ENCODE results near the gene DSTYK.
"Not testable (repeated sequence)": the region's sequence is repeated elsewhere in the genome, so short reads cannot be mapped to it uniquely, and the experiment has no call there.

The DSTYK gene

GRCh38 chr1:205180331-205180730, 31.2 kb downstream of the DSTYK start:
- in situ Hi-C loops (cut with MboI; ENCODE audit: low sequenced_read_pairs): not testable (repeated sequence)

DNA sequence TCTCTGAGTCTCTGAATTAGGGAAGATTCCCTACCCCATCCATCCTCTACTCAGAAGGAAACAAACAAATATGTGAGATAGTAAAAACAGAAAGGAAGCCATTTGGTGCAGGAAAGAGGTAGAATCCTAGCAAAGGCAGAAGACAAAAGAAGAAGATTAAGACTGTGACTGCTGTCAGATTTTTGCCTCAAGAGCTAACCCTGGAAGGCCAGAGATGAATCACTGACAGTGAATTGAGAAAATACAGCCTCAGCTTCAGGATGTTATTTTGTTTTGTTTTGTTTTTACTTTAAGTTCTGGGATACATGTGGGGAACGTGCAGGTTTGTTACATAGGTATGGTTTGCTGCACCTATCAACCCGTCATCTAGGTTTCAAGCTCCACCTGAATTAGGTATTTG, 31.7 kb downstream of the DSTYK start:
- in situ Hi-C loops (cut with MboI; ENCODE audit: low sequenced_read_pairs): no loop called here

DNA sequence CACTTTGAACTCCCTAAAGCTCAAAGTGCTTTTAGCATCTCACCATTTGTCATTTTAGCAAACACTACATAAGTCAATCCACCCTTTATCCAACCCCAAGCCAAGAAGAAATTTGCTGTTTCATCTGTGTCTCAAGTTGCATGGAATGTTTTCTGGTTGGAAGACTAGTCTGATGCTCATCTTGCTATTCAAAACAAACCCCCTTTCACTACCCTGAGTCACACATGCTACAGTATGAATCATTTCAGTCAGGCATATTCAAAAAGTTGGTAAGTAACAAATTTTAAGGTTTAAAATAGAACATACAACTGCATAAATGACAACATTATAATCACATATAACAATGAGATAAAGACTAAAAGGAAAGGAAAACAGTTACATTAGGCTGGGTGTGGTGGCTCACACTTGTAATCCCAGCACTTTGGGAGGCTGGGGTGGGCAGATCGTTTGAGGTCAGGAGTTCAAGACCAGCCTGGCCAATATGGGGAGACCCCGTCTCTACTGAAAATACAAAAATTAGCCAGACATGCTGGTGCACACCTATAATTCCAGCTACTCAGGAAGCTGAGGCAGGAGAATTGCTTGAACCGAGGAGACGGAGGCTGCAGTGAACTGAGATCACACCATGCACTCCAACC, 38.7 kb downstream of the DSTYK start:
- in situ Hi-C loops (cut with MboI; ENCODE audit: low sequenced_read_pairs): no loop called here

DNA sequence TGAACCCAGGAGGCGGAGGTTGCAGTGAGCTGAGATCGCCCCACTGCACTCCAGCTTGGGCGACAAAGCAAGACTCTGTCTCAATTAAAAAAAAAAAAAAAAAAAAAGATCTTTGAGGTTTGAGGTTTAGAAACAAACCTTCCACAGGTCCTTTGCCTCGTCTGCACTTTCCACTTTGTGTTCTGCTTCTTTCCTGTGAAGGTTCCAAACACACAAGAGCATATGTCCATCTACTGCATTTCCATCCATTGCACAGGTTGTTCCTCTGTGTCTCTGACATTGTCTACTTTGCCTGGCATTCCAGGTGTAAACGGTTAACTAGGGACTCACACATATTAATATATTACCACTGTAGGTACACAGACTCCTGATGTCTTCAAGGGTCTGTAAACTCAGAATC, 40.1 kb downstream of the DSTYK start:
- in situ Hi-C loops (cut with MboI; ENCODE audit: low sequenced_read_pairs): no loop called here

GRCh38 chr1:205170532-205171269, 40.8 kb downstream of the DSTYK start:
- in situ Hi-C loops (cut with MboI; ENCODE audit: low sequenced_read_pairs): no loop called here

DNA sequence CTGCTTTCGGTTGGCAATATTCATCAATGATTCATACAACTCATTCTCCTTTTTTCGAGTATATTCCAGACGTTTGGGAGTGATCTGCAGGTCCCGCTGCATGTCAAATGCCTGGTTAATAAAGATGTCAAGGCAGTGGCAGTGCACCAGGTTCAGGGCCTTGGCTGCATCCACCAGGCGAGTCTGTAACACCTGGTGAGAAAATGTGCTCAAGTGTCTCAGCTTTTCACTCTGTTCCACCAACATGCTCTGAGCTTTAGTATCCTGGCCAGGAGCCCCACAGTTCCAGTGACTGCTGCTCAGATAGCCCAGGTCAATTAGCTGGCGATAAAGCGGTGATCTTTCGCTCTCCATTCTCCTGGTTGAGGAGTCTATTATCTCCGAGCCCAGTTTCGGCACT, 42.3 kb downstream of the DSTYK start:
- in situ Hi-C loops (cut with MboI; ENCODE audit: low sequenced_read_pairs): no loop called here

DNA sequence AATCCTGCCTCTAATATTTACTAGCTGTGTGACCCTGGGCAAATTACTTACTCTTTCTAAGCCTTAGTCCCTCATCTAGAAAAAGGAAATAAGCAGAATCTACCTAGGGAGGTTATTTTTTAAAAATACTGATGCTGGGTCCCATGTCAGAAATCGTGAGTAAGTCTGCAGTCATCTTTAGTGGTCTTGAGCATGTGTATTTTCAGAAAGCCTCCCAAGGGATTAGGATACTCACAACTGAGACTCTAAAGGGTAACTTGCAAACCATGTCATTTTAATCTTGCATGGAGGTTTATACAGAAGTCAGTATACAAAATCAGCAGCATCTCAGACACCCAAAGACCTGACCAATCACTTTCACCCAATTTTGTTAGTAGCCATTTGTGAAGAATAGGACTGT, 43.2 kb downstream of the DSTYK start:
- in situ Hi-C loops (cut with MboI; ENCODE audit: low sequenced_read_pairs): no loop called here

DNA sequence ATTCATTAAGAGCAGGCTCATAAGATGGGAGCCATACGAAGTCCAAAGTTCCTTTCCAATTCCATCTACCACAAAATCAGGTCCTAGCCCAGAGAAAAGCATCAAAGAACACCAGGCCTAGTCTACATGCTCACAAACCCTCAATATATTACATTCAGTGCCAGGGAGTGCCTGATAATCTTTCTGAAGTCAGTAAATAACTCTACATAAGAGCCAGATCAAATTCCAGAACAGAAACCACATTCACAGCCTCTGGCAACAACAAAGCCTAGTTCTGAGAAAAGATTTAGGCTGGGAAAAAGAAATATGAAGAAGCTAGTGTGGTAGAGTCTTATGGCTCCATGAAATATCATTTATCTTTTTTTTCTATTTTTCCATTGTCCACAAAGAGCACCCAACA, 49.2 kb downstream of the DSTYK start:
- in situ Hi-C loops (cut with MboI; ENCODE audit: low sequenced_read_pairs): no loop called here

DNA sequence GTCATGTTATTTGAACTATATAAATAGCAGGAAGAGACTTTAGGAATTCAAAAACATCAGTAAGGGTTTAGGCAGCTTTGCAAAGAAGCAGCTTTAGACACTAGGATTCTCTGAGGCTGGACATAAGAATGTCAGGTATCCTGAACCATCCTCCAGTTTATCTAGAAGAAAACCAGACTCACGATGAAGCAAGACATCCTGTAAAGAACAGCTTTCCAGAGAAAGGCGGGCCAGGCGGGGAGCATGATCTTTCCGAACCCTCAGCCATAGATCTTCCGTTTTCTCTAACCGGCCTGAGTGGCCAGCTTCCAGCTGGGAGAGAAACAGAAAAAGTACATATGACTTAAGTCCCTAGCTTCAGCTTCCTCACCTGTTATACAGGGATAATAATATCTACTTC, 50.4 kb downstream of the DSTYK start:
- in situ Hi-C loops (cut with MboI; ENCODE audit: low sequenced_read_pairs): no loop called here

DNA sequence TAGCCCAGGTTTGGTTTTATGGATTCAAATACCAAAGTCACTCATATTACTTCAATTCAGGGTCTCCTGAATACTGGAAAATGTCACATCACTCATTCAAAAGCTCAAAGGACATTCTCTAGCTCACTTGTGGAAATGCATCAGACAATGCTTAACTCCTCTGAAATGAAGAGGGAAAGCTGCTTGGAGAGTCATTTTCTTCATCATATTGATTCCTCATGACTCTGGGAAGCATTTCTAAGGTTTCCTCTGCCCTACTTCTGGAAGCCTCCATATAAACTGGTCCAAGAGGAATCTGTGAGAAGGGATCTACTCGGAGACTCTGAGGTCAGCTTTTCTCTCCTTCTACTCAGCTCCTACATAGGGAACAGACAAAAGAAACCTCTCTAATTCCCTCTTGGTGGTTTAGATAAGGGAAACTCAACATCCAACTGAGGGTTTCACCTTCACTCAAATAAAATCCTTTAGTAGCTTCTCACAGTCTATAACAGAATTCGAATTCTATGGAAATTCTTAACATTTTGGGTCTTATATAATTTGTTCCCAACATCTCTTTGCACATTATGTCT, 53.4 kb downstream of the DSTYK start:
- in situ Hi-C loops (cut with MboI; ENCODE audit: low sequenced_read_pairs): no loop called here

DNA sequence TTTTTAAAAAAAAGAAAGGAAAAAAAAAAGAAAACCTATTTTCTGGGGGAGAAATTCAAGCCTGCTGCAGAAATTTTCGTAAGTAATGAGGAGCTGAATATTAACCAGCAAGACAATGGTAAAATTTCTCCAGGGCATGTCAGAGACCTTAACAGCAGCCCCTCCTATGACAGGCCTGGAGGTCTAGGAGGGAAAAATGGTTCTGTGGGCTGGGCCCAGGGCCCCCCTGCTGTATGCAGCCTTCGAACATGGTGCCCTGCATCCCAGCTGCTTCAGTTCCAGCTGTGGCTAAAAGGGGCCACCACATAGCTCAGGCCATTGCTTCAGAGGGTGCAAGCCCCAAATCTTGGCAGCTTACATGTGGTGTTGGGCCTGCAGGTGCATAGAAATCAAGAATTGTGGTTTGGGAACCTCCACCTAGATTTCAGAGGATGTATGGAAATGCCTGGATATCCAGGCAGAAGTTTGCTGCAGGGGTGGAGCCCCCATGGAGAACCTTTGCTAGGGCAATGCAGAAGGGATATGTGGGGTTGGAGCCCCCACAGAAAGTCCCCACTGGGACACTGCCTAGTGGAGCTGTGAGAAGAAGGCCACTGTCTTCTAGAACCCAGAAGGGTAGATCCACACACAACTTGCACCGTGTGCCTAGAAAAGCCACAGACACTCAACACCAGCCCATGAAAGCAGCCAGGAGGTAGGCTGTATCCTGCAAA, 55.7 kb downstream of the DSTYK start:
- in situ Hi-C loops (cut with MboI; ENCODE audit: low sequenced_read_pairs): not testable (repeated sequence)

DNA sequence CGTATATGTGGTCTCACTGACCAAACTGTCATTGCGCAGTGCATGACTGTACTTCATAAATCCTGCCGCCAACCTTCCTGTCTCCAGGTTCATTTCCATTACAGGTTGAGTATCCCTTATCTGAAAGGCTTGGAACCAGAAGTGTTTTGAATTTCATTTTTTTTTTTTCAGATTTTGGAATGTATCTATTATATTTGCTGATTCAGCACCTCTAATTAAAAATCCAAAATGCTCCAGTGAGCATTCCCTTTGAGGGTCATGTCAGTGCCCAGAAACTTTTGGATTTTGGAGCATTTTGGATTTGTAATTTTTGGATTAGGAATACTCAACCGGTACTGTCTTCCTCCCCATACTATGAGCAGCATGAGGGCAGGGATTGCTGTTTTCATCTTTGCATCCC, 59.0 kb downstream of the DSTYK start:
- in situ Hi-C loops (cut with MboI; ENCODE audit: low sequenced_read_pairs): no loop called here

DNA sequence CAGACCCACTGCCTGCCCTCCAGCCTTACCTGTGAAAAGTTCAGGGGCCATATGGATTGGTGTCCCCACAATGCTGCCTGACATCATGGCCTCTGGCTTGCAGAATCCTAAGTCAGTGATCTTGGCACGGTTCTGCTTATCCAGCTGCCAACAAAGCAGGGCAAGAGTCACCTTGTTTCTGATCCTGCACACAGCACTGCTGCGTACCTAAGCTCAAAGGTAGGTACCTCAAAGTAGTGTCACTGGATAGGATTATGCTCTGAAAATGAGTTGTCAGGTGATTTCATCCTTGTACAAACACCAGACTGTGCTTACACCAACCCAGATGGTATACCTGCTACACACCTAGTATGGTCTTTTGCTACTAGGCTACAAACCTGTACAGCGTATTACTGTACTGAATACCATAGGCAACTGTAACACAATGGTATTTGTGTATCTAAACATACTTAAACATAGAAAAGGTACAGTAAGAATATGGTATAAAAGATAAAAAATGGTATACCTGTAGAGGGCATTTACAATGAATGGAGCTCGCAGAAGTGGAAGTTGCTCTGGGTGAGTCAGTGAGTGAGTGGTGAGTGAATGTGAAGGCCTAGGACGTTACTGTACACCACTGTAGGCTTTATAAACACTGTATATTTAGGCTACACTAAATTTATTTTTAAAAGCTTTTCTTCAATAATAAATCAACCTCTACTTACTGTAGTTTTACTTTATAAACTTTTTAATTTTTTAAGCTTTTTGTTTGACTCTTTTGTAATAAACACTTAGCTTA, 60.7 kb downstream of the DSTYK start:
- in situ Hi-C loops (cut with MboI; ENCODE audit: low sequenced_read_pairs): no loop called here

DNA sequence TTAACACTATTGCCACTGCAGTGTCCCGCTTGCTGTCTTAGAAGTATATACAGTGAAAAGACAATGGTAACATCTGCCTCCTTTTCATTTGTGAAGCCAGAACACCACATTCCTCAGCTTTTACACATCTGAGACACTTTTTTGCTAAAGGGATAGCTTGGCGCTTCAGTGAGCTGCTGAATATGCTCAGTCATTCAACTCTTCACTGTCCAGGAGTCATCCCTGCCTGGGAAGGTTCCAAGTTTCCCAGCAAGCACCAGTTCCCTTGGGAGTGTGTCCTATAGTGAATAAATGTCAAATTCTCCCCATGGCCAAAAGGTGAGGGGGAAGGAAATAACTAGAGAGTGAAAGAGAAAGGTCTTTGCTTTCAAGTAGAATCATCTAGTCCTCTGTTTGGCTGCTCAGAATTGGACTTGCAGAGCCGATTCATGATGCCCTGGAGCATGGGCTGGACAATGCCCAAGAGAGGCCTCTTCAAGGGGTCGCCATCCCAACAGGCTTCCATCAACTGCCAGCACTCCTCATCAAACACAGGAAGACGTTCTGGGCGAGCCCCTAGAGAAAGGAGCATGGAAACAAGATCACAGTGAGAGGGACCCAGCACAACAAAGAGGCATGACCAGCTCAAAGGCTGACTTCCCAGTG, 64.2 kb downstream of the DSTYK start:
- in situ Hi-C loops (cut with MboI; ENCODE audit: low sequenced_read_pairs): no loop called here

DNA sequence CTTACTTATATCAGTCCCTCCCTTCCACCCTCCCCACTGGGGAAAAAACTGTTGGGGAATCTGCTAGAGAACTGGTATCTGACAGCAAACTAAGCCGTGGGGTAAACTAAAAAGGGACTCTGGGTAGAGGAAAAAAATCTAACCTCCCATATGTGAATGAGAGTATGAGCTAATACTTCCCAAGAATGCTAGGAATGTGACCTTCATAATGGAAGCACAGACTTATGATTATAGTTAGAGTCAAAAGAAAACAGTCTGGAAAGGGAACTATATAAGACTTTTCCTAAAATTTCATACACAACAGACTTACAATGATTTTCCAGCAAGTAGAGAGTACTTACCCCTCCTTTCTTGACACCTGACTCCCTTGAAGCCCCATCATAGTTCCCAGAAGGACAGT, 66.8 kb downstream of the DSTYK start:
- in situ Hi-C loops (cut with MboI; ENCODE audit: low sequenced_read_pairs): no loop called here

- in situ Hi-C loops (cut with MboI; ENCODE audit: low sequenced_read_pairs): no loop called here
Measured at GRCh38 chr1:205144046-205144720, 67.3 kb downstream of the DSTYK start.

- in situ Hi-C loops (cut with MboI; ENCODE audit: low sequenced_read_pairs): no loop called here
Measured at GRCh38 chr1:205142102-205142469, 69.4 kb downstream of the DSTYK start.

GRCh38 chr1:205141236-205142101, 70.0 kb downstream of the DSTYK start:
- in situ Hi-C loops (cut with MboI; ENCODE audit: low sequenced_read_pairs): no loop called here

GRCh38 chr1:205140113-205140512, 71.4 kb downstream of the DSTYK start:
- in situ Hi-C loops (cut with MboI; ENCODE audit: low sequenced_read_pairs): no loop called here
